HG03565 (cell line): Measurements from ENCODE around the gene CARMIL1.
"Not testable (repeated sequence)": the region's sequence is repeated elsewhere in the genome, so short reads cannot be mapped to it uniquely, and the experiment has no call there.

Source experiments
- ATAC-seq: cut with Tn5 transposase; IDR thresholded peaks from one replicate; pipeline ENCODE4 v1.9.1; 2021; ENCODE audit warnings: mild to moderate bottlenecking, moderate library complexity; ENCODE audit not compliant: unreplicated experiment

The CARMIL1 gene

DNA sequence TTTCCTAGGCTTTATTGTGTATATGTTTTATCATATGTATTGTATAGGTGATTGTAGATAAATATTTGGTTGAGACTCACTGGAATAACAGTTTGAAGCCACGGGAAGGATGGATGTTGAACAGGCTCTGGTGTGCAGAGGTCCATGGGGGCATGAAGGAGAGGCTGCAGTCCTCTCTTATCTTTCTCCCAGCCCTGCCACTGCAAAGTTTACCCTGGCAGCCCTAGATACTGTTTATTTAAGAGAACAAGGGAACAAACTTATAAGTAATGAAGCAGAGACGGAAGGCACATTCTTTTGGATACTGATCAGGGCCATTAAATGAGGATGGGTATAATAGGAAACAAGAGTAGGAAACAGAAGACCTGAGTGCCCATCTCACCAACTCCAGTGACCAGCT lies 269.3 kb downstream of the CARMIL1 start:
- no peak for ATAC-seq

DNA sequence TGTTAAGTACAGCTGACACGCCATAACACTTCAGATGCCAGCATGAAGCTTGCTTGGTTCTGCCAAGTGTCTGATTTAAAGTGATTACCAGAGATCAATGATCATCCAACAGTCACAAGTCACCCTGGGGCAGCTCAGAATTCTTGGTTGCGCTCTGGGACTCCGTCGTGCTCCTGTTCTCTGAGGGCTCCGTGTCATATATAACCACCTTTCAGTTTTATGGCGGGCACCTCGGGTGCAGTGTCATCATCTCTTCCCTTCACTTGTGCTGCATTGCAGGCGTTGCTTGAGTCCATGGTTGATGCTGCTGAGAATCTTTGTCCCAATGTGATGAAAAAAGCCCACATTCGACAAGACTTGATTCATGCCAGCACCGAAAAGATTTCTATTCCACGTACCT lies 271.5 kb downstream of the CARMIL1 start:
- no peak for ATAC-seq

DNA sequence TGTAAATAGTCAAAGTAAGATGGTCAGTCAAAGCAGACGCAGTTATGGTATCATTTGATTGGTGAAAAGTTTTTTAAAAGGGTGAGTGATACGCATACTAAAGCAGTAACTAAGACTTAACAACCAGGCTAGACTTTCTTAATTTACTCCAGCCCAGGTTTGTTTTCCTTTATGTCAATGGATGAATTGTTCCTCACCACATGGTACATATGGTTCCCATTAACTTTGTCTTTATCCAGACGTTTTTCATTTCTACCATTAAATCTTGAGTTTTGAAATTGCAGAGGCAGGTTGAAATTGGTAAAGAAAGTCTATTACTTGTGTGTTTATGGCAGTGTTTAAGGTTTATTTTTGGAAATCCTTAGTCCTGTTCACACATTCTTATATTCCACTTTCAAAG lies 274.3 kb downstream of the CARMIL1 start:
- no peak for ATAC-seq

DNA sequence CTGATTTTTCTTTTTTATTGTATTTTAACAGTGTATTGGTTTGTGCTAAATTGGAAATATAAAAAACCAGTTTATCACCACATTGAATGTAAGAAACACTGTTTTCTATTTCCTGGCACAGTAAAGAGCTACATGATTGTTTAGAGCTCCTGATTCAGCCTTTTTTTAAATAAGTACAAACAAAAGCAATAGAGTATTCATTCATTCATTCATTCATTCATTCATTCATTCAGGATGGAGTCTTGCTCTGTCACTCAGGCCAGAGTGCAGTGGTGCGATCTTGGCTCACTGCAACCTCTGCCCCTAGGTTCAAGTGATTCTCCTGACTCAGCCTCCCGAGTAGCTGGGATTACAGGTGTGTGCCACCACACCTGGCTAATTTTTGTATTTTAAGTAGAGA lies 276.0 kb downstream of the CARMIL1 start:
- ATAC-seq, result no peak

DNA sequence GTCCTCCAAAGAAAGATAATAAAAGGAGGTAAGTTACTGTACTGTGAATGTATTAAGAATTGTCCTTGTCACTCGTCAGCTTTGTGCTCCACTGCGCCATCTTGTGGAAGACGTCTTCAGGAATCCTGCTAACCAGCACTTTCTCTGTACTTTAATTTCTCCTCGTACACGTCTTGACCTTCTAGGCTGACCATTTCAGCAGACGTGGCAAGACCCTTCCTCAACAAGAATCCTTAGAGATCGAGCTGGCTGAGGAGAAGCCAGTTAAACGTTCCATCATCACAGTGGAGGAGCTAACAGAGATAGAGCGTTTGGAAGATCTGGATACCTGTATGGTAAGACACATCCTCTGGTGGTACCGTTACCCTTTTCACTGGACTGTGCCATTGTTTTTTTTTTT lies 277.3 kb downstream of the CARMIL1 start:
- ATAC-seq, result no peak

DNA sequence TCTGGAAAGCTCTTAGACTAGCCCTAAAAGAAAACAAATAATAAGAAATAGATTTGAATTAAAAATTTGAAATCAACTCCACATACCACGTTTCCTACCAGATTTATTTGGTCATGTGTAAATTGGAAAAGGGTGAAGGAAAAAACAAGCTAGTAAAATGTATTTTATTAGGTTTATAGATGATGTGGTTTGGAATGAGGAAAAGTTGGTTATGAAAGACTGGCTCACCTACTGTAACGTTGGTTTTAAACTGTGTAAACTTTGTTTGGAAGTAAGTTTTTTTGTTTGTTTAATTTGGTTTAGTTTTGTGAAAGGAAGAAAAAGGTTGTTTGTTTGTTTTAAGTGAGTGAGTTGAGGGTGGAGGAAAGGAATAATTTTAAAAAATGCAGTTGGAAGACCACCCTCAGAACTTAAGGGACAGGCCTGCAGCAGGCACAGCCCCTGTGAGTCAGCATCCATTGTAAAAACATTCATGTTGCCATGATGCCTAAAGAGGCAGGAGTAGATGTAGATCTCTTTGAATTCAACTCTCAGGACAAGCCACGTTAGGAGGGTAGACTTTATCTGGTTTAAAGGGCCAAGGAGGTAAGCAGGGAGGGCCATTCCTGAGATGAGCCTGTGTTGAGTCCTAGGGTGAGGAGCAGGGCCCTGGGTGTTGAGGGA lies 279.1 kb downstream of the CARMIL1 start:
- no peak for ATAC-seq

DNA sequence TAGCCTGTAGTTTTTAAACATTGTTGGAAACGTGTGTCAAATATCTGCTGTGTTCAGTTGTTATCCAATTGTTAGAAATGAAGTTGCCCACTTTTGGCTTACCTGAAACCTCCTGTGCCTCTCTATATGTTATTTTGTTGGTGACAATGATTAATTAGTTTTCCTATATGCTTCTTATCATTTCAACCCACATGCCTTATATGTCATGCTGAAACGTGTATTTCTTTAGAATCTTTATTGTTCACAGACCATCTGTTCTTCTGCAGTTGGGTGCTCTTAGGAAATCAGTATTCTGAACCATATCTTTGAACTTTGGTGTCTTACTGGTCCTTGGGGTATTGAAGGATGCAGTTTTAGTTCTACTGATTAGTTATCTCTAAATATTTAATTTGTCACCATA lies 281.7 kb downstream of the CARMIL1 start:
- ATAC-seq, result no peak

DNA sequence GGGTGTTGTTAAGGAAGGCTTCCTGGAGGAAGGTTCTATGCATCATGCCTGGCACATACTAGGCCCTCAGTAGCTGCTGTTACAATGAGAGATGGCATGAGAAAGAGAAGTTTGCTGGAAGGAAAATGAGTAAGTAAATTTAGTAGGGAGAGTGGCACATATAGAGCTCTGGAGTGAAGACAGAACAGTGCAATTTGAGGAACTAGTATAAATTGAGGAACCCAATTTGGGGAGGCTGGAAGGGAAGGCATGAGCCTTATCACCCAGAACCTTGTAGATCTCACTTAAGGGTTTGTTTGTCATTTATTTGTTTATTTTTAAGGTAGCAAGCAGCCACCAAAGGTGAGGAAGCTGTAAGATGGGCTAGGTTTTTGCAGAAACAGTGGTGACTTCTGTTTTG lies 285.8 kb downstream of the CARMIL1 start:
- ATAC-seq, result no peak

DNA sequence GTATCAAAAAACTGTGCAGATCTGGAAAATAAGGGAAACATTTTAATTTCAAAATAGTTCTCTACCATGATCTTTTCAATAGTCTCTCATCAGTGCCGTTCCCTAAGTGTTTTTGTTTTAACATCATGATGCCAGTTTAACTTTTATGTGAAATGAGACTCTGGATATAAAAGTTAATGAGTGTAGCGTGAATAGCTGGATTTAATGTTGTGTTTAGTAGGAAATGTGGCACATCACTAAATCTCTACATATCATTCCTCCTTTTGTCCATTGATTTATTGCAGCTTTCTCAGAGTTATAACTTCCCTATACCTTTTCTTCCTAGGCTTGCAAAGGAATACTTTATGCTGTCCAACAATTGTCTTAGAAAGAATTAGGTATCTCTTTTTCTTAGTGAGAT lies 291.4 kb downstream of the CARMIL1 start:
- ATAC-seq, result no peak

DNA sequence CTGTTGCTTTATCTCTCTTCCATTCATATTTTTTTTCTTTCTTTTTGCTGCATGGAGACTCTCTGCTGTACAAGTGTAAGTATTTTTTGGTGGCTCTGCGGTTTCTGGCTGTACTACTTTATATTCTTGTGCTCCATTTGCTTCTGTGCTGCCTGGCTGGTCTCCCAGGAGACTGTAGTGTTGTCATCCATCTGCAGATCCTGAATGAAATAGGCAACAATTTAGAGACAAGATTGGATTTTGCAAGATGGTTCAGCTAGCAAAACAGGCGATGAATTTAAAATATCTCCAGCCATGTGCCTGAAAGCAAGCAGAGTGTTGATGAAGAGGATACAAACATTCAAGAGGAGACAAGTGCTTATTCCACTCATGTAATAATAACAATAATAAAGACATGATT lies 297.7 kb downstream of the CARMIL1 start:
- ATAC-seq, result no peak

DNA sequence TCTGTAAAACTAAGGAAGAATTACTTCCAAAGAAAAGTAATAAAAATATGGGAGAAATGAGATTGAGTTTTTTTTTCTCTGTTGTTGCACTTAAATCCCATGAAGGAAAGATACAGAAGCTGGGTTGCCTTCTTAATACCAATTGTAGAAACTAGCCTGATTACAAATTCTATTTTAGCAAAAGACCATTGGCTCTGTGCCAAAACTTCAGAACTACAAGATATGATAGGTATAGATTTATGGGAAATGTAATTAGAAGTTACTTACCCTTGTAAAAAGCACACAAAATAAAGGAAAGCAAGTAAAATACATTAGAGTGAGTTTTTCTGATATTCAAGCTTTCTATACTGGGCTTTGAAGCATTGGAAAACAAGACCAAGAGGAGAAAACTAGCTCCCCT lies 299.4 kb downstream of the CARMIL1 start:
- no peak for ATAC-seq

DNA sequence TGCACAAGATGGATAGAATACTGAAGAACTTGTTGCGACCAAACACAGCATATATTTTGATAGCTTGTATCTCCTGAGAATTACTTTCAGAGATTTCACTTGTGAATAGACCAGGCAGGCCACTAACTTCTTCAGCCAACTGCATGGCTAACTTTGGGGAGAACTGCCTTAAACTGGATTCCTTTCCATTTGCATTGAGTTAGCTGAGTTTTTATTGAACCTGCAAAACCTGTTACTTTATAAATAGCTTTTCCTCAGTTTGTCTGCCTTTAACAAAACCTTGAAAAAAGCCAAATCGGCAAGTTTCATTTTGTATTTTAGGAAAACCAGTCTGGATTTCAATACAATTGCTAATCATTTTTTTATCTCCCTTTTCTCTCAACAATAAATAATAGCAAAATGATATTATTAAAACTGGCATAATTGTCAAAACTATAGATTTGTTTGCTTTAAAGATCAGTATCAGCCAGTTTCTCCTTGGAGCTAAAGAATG lies 300.3 kb downstream of the CARMIL1 start:
- ATAC-seq, result no peak

DNA sequence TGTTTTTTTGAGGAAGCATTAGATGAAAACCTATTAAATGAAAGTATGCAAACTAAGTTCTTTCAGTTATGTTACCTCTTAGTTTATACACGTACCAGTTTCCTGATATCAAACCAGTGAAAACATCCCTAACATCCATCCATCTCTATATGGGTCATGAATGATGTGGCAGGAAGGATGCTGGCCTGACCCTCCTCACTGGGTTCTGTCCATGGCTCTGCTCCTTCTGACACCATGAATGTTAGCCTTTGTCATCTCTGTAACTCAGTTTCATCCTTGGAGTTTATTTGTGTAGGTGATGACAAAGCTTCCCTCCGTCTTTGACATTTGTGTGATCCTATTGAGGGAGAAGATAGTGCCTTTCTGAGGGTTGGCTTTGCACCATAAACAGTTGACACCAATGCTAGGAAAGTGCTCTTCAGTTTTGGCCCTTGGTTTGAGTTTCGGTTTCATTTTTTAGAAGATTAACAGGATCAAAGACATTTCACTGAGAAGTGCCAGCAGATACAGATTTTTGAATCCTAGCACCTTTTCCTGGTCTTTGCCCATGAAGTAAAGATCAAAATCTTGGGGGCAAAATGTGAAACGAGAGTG lies 300.8 kb downstream of the CARMIL1 start:
- no peak for ATAC-seq

DNA sequence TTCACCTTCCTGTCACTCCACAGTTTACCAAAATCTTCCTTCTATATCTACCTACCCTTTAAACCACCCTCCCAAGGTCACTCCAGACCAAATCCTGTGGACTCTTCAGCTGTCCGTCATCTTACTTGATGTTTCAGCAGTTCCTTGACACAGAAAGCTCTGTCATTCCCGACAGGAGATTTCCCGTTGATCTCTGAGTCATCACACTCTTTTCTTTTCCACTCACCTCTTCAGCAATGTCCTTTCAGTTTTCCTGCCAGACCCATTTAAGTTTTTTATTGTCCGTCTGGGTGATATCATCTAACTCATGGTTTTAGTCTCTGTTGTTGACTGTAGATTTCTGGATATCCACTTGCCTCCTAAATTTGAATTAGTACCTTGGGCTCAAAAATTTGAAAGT lies 302.9 kb downstream of the CARMIL1 start:
- ATAC-seq, result no peak

DNA sequence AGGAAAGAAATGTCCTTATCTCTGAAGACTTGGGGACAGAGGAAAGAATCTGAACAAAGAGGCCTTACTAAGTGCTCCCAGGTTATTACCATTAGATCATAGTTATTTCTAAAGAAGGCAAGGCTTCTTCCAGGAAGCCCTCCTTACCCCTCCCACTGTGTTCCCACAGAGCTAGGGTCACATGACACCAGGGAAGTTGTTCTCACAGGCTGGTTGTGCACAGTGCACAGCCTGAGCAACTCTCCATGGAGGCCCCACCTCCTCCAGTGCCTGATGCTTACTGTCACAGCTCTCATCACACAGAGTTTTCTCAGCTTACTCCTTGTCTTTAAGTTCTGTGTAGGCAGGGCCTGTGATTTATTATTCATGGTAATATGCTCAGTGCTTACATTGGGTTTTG lies 303.9 kb downstream of the CARMIL1 start:
- no peak for ATAC-seq

DNA sequence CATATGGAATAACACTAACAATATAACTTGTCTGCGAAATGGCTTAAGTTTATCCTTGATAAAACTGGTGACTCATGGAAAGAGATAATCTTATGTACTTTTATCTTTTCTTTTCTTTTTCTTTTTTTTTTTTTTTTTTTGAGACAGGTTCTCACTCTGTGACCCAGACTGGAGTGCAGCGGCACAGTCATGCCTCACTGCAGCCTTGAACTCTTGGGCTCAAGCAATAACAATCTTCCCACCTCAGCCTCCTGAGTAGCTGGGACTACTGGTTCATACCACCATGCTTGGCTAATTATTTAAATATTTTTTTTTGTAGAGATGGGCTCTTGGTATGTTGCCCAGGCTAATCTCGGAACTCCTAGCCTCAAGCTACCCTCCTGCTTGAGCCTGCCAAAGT lies 304.7 kb downstream of the CARMIL1 start:
- ATAC-seq, result no peak

DNA sequence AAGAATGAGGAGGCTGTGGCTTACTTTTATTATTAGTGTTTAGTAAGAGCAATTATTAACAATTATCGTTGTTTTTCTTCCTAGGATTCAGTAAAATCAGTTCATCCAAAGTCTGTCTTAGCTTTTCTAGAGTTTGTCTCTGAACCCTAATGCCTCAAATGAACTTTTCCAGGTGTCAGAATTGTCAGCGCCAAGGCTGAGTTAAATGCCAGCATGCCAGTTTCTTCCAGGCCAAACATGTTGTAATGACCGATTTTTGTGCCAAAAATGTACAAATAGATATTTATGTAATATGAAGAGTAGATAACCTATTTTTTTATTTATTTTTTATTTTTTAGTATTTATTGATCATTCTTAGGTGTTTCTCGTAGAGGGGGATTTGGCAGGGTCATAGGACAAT lies 306.1 kb downstream of the CARMIL1 start:
- no peak for ATAC-seq

DNA sequence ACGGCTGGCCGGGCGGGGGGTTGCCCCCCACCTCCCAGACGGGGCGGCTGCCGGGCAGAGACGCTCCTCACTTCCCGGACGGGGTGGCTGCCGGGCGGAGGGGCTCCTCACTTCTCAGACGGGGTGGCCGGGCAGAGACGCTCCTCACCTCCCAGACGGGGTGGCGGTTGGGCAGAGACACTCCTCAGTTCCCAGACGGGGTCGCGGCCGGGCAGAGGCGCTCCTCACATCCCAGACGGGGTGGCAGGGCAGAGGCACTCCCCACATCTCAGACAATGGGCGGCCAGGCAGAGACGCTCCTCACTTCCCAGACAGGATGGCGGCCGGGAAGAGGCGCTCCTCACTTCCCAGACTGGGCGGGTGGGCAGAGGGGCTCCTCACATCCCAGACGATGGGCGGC lies 306.9 kb downstream of the CARMIL1 start:
- not testable (repeated sequence) for ATAC-seq

DNA sequence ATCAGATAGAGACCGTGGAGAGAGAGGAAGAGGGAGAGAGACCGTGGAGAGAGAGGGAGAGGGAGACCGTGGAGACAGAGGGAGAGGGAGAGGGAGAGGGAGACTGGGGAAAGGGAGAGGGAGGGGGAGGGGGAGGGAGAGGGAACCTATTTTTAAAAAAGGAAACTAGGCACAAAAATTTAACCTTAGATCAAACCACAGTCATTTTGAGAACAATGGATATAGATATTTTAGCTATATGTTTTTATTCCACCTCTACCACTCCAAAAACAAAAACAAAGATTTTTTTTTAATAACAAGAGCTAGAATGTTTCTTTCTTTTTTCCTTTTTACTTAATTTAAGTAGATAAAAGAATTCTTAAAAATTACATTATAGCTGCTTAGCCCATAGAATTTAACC lies 307.8 kb downstream of the CARMIL1 start:
- ATAC-seq, result no peak

DNA sequence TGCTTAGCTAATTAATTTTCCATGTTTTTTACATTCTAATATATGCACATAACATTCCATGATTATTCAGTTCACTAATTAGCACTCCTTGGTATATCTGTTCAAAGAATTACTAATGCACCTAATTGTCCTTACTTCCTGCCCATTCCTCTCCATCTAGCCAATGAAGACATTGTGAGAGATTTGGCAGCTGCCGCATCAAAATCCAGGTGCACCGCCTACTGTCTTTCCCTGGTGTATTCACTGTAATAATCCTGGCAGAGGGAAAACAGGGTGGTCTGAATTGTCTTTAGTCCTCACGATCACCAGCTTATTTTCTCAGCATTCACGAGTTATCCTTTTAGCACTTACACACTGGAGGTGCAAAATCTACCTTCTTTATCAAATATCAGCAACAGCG lies 311.8 kb downstream of the CARMIL1 start:
- no peak for ATAC-seq

DNA sequence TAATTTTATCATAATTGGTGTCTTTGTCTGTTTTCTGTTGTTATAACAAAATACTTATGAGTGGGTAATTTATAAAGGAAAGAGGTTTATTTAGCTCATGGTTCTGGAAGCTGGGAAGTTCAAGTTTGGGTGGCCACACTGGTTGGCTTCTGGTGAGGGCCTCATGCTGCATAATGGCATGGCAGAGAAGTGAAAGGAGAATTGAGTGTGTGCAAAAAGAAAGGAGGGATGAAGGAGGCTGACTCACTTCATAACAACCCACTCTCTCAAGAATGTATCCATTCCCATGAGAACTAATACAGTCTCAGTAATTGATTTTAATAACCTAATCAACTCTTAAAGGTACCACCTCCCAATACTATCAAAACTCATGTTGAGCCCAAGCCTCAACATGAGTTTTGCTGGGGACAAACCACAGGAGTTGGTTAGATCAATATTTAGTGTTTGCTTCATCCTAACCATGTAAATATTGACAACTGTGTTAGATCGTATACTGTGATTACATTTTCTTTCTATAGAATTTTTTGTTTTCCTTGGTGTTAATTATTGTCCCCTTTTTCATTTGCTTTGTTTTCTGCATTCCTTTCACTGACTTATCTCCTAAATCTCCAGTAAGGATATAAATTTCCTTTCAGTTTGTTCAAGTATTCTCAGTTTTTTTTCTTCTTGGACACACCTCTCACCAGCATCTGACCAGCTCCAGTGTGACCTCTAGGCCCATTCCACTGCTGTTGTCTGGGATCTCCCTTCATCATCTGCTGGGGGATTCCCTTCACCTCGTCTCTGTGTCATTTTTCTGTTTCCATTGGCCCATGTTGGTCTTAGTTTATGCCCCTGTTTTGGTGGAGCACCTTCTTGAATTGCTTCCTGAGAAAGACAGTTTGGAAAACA lies 318.0 kb downstream of the CARMIL1 start:
- no peak for ATAC-seq

DNA sequence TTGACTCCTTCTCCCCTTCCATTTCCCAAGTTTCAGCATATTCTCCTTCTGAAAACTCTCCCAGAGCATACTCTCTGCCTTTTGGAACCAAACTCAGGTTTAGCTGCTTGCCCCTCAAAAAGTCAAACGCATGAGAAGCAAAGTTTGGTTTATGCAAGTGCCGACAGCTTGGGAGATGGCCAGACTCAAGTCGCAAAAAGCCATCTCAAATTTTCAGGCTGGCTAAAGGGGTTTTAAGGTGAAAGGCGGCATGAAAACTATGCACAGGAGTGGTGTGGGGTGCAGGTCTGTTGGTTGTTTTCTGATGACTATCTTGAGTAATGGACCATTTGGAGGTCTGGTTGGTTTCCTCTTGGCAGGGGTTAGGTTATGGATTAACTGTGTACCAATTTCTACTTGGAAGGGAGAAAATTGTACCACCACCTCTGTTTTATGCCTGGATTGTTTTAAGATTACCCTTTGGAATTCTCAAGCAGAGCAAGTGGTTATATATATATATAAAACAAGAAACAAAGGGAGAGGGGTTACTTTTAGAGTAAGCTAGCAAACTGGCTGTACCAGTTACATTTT lies 320.4 kb downstream of the CARMIL1 start:
- ATAC-seq, result no peak
